Hematopoietic multipotent progenitor cell treated with erythropoietin and hydrocortisone succinate and interleukin-3 and kit ligand, for 6 days (in vitro differentiated cells): ENCODE measurements around the gene MS4A18.

Experiments
- DNase-seq: peaks from one replicate; pipeline ENCODE4 v3.0.0-alpha.2; 2015

MS4A18 gene

DNA sequence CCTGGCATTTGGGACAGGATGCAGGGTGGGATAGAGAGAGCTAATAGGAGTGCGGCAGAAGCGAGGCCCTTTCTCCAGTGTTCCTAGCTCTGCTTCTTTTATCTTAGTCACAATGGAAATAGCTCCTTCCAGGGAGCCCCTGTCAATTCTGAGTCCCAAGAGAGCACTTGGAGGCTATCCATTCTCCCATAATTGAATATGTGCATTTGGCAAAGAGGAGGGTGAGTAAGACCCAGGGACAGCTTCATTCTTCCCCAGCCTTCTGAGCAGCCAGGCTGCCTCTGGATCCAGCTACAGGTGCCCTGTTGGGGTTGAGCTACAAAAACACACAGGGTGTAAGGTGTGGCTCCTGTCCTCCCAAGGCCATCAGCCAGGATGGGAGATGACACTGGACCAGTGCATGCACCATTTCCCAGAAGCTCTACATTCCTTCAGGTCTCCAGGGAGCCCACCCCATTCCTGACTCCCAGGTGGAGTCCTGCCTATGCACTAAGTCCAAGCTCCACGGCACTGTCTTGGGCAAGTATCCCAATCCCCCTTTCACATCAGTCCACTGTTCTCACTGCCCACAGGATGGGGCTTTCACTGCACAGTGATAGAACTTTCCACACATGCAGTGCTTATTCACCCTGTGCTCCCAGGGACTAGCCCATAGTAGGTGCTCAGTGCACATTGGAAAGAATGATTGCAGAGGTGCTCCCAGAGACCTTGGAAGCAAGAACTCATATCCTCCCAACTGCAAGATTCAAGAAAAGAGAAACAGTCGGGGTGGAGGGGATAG is 66.8 kb downstream of the MS4A18 start:
- DNase-seq = no peak

DNA sequence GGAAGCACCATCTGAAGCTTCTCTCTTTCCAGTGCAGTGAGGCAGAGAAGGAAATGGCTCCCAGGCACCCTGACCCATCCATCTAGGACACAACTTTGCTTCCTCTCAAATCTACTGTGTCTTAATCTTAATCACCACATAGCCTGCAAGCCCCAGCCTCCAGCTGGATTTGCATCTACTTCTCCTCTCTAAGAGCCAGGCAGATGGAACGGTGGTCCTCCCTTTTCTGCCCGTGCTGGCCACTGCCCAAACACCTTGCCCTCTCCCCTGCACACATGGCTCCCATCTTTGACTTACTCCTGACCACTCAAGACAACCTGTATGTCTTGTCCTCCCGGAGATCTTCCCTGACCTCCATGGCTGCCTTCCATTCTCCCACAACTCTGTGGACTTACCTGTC is 68.0 kb downstream of the MS4A18 start:
- DNase-seq = no peak
